K562 (cell line): ENCODE results near the gene ZMYND8. TPM values are rescaled to one million over a fixed set of nuclear protein-coding genes. Genes with fewer than 3 reads are reported as not detected.
A peak's percentile ranks its signal among the peaks of the same experiment; 100 is the strongest.

Experiments
- ARNT ChIP-seq, 2 experiments: fragments of 450-650 bp; IDR thresholded peaks; 2 replicates each; pipeline ENCODE4 v1.6.1; 2016; ENCODE audit warnings: mild to moderate bottlenecking in 1 of 2
- CHCHD3 ChIP-seq: fragments of 250-450 bp; sonication (Bioruptor Pico); IDR thresholded peaks from 2 replicates; pipeline ENCODE4 v2.1.2; 2022; ENCODE audit warnings: mild to moderate bottlenecking
- CXXC5 ChIP-seq: fragments of 250-450 bp; sonication (Bioruptor Pico); IDR thresholded peaks from 2 replicates; pipeline ENCODE4 v1.8.0; 2022; ENCODE audit warnings: inconsistent platforms, mild to moderate bottlenecking, moderate library complexity
- DDX20 ChIP-seq: fragments of 450-650 bp; IDR thresholded peaks from 2 replicates; pipeline ENCODE4 v1.6.1; 2016; ENCODE audit warnings: missing genetic modification characterization, low read depth, mild to moderate bottlenecking, missing compliant biosample characterization, moderate library complexity
- ELF4 ChIP-seq: fragments of 450-650 bp; formaldehyde crosslinking; IDR thresholded peaks from 2 replicates; pipeline ENCODE4 v1.4.0; 2022; ENCODE audit warnings: missing genetic modification characterization
- ETS2 ChIP-seq: IDR thresholded peaks from 2 replicates; pipeline ENCODE4 v1.6.1; 2016; ENCODE audit warnings: borderline replicate concordance, missing genetic modification characterization, mild to moderate bottlenecking, moderate library complexity, missing compliant biosample characterization; ENCODE audit not compliant: poor library complexity, severe bottlenecking
- FOXA3 ChIP-seq, 2 experiments: fragments of 450-650 bp in 1 of 2; sonication (generic) in 1 of 2; formaldehyde crosslinking; IDR thresholded peaks in 1 of 2; conservative IDR thresholded peaks in 1 of 2; 2 replicates each; pipeline versions ENCODE4 v1.4.0 to v1.8.0; 2020 to 2022; ENCODE audit warnings: mild to moderate bottlenecking in 2 of 2, missing genetic modification reagents in 1 of 2
- HMG20B ChIP-seq: fragments of 250-450 bp; sonication (Bioruptor Pico); IDR thresholded peaks from 2 replicates; pipeline ENCODE4 v1.5.0; 2021; ENCODE audit warnings: mild to moderate bottlenecking
- ILF3 ChIP-seq: fragments of 450-650 bp; IDR thresholded peaks from 2 replicates; pipeline ENCODE4 v1.6.1; 2018; ENCODE audit warnings: antibody characterized with exemption, mild to moderate bottlenecking, moderate library complexity, borderline replicate concordance
- MAFF ChIP-seq: IDR thresholded peaks from 2 replicates; pipeline ENCODE4 v1.6.1; 2012; ENCODE audit warnings: low read length, improper control_type of control experiment
- NCOR1 ChIP-seq: fragments of 450-650 bp; IDR thresholded peaks from 2 replicates; pipeline ENCODE4 v1.6.1; 2016; ENCODE audit warnings: mild to moderate bottlenecking, moderate library complexity
- NFIC ChIP-seq: fragments of 450-650 bp; IDR thresholded peaks from 2 replicates; pipeline ENCODE4 v1.6.1; 2017; ENCODE audit warnings: mild to moderate bottlenecking, inconsistent platforms
- NR2C1 ChIP-seq, 2 experiments: fragments of 450-650 bp; IDR thresholded peaks; 2 replicates each; pipeline ENCODE4 v1.6.1; 2017; ENCODE audit warnings: mild to moderate bottlenecking in 2 of 2, antibody characterized with exemption in 1 of 2, inconsistent platforms in 1 of 2, missing compliant biosample characterization in 1 of 2, missing genetic modification characterization in 1 of 2
- NR2C2 ChIP-seq, 2 experiments: fragments of 200-800 bp in 1 of 2; sonication (Bioruptor generic) in 1 of 2; sonication (generic) in 1 of 2; formaldehyde crosslinking in 1 of 2; IDR thresholded peaks; 2 replicates each; pipeline versions ENCODE4 v1.6.1 to v1.8.0; 2016 to 2022; ENCODE audit warnings: mild to moderate bottlenecking in 1 of 2, missing compliant biosample characterization in 1 of 2, missing genetic modification characterization in 1 of 2, missing genetic modification reagents in 1 of 2
- POLR2A ChIP-seq: fragments of 450-650 bp; conservative IDR thresholded peaks from 2 replicates; pipeline ENCODE4 v1.6.1; 2016
- PRMT5 ChIP-seq: sonication (generic); formaldehyde crosslinking; IDR thresholded peaks from 2 replicates; pipeline ENCODE4 v1.5.0; 2020; ENCODE audit warnings: missing genetic modification reagents
- RBFOX2 ChIP-seq: fragments of 200-400 bp; formaldehyde crosslinking; IDR thresholded peaks from 2 replicates; pipeline ENCODE4 v1.6.1; 2017; ENCODE audit warnings: low read depth, mild to moderate bottlenecking, low read length, moderate library complexity
- RBM34 ChIP-seq: fragments of 200-400 bp; formaldehyde crosslinking; IDR thresholded peaks from 2 replicates; pipeline ENCODE4 v1.6.1; 2018; ENCODE audit warnings: low read length, borderline replicate concordance; ENCODE audit not compliant: insufficient read depth
- SMARCB1 ChIP-seq: IDR thresholded peaks from 2 replicates; pipeline ENCODE4 v1.6.1; 2011; ENCODE audit warnings: improper control_type of control experiment, low read depth; ENCODE audit not compliant: insufficient read length
- SRSF3 ChIP-seq: fragments of 200-400 bp; formaldehyde crosslinking; IDR thresholded peaks from 2 replicates; pipeline ENCODE4 v1.6.1; 2016; ENCODE audit warnings: mild to moderate bottlenecking, low read length, moderate library complexity; ENCODE audit not compliant: insufficient read depth
- TAF9B ChIP-seq: fragments of 450-650 bp; IDR thresholded peaks from 2 replicates; pipeline ENCODE4 v1.6.1; 2018; ENCODE audit warnings: mild to moderate bottlenecking; ENCODE audit not compliant: partially characterized antibody
- ZNF3 ChIP-seq: fragments of 250-450 bp; sonication (Bioruptor Pico); IDR thresholded peaks from 2 replicates; pipeline ENCODE4 v1.5.0; 2021; ENCODE audit warnings: mild to moderate bottlenecking, moderate library complexity
- ZNF551 ChIP-seq: fragments of 250-450 bp; sonication (Bioruptor Pico); IDR thresholded peaks from 2 replicates; pipeline ENCODE4 v1.5.0; 2021; ENCODE audit warnings: mild to moderate bottlenecking, moderate library complexity
- ZNF57 ChIP-seq: fragments of 450-650 bp; formaldehyde crosslinking; IDR thresholded peaks from 2 replicates; pipeline ENCODE4 v1.4.0; 2020; ENCODE audit warnings: mild to moderate bottlenecking, moderate library complexity
- ZNF696 ChIP-seq: fragments of 250-450 bp; sonication (Bioruptor Pico); conservative IDR thresholded peaks from 2 replicates; pipeline ENCODE4 v1.4.0; 2020; ENCODE audit warnings: mild to moderate bottlenecking, moderate library complexity
- ZNF707 ChIP-seq: fragments of 250-450 bp; sonication (Bioruptor Pico); conservative IDR thresholded peaks from 2 replicates; pipeline ENCODE4 v1.8.0; 2022; ENCODE audit warnings: inconsistent platforms, mild to moderate bottlenecking, moderate library complexity
- ZNF717 ChIP-seq: fragments of 250-450 bp; sonication (Bioruptor Pico); IDR thresholded peaks from 2 replicates; pipeline ENCODE4 v1.5.0; 2021
- ZSCAN29 ChIP-seq: fragments of 450-650 bp; IDR thresholded peaks from 2 replicates; pipeline ENCODE4 v1.6.1; 2017
- polyA plus RNA-seq, 8 experiments: library from polyadenylated mRNA; depleted of rRNA in 4 of 8; stranded (reverse) in 5 of 8; unstranded in 3 of 8; fragments of >200 nt; fragmentation: Nextera tagmentation in 2 of 8; fragmentation: Illumina TruSeq in 1 of 8; extraction: Ambion mirVana in 2 of 8; extraction: Trizol in 1 of 8; gene quantifications; 2 replicates each; pipeline versions ENCODE4 v1.2.1 to v1.2.3, GENCODE V29; 2011 to 2014; ENCODE audit warnings: inconsistent platforms in 1 of 8, missing spikeins in 1 of 8
- total RNA-seq, 7 experiments: library from RNA; depleted of rRNA in 6 of 7; stranded (reverse); fragments of >200 nt in 6 of 7; fragmentation: Illumina TruSeq in 2 of 7; extraction: Trizol in 2 of 7; gene quantifications; 2 replicates each; pipeline versions ENCODE4 v1.2.1 to v1.2.3, GENCODE V29; 2011 to 2021; ENCODE audit warnings: low replicate concordance in 1 of 7
- TF ChIP-seq, protein P1 (sequence below): fragments of 250-450 bp; sonication (Bioruptor Pico); IDR thresholded peaks from 2 replicates; pipeline ENCODE4 v1.8.0; 2022; ENCODE audit warnings: moderate library complexity, mild to moderate bottlenecking, inconsistent platforms
- TF ChIP-seq, protein P2 (sequence below): fragments of 200-400 bp; formaldehyde crosslinking; IDR thresholded peaks from 2 replicates; pipeline ENCODE4 v1.6.1; 2017; ENCODE audit warnings: mild to moderate bottlenecking, low read depth, low read length, moderate library complexity

ZMYND8 gene
- total and polyA plus RNA-seq, 9 of the 15 experiments (the other 6 are each of a cell fraction or from before 2014, with no cell fraction given), result 31.8 to 148 (median 71.9) TPM

DNA sequence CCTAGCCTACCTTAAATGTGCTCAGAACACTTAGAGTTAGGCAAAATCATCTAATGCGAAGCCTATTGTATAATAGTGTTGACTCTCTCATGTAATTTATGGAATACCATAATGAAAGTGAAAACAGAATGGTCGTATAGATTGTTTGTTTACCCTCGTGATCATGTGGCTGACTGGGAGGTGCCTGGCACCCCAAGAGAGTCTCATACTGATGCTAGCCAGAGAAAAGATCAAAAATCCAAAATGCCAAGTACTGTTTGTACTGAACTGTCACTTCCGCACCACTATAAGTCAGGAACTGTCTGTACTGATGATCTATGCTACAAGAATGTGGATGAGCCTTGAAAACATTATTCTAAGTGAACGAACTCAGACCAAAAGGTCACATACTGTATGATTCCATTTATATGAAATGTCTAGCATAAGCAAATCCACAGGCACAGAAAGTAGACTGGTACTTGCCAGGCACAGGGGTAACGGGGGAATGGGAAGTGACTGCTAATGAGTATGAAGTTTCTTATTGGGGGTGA, 22.4 kb downstream of the ZMYND8 start (continued):
- TF ChIP-seq ZNF707 (no peak), NR2C1 (IDR thresholded peaks at IDR 0.05) (no peak), NR2C1 (tag; IDR thresholded peaks at IDR 0.05) (no peak), ZNF696 (CRISPR knock-in tag) (no peak), FOXA3 (CRISPR knock-in tag; conservative IDR thresholded peaks at IDR 0.05 in 1 of 2, IDR thresholded peaks at IDR 0.05 in 1 of 2) (0 out of 4 replicates have a peak, but pooled peaks have one; percentile 23 to 41), ZNF551 (CRISPR knock-in tag) (no peak), ETS2 (tag) (no peak), PRMT5 (CRISPR knock-in tag) (no peak), SMARCB1 (no peak), TAF9B (peak; percentile 18), RBFOX2 (no peak), RBM34 (no peak), NR2C2 (CRISPR knock-in tag; IDR thresholded peaks at IDR 0.05) (no peak), NR2C2 (tag; IDR thresholded peaks at IDR 0.05) (no peak), ILF3 (no peak), NCOR1 (peak; percentile 15; the same call in 1 of the 2 replicates), ZNF57 (CRISPR knock-in tag) (no peak), MAFF (no peak), CHCHD3 (CRISPR knock-in tag) (no peak), POLR2A (no peak; the same call in 1 of the 2 replicates), ZSCAN29 (no peak), ELF4 (CRISPR knock-in tag) (no peak), ZNF717 (no peak), ARNT (IDR thresholded peaks at IDR 0.05) (no peak), CXXC5 (CRISPR knock-in tag) (no peak), DDX20 (no peak), NFIC (no peak; the same call in 1 of the 2 replicates), HMG20B (no peak), ZNF3 (no peak), SRSF3 (no peak)
- TF ChIP-seq, protein P1, sequence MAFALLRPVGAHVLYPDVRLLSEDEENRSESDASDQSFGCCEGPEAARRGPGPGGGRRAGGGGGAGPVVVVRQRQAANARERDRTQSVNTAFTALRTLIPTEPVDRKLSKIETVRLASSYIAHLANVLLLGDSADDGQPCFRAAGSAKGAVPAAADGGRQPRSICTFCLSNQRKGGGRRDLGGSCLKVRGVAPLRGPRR (CRISPR knock-in tag), result no peak
- TF ChIP-seq, protein P2, sequence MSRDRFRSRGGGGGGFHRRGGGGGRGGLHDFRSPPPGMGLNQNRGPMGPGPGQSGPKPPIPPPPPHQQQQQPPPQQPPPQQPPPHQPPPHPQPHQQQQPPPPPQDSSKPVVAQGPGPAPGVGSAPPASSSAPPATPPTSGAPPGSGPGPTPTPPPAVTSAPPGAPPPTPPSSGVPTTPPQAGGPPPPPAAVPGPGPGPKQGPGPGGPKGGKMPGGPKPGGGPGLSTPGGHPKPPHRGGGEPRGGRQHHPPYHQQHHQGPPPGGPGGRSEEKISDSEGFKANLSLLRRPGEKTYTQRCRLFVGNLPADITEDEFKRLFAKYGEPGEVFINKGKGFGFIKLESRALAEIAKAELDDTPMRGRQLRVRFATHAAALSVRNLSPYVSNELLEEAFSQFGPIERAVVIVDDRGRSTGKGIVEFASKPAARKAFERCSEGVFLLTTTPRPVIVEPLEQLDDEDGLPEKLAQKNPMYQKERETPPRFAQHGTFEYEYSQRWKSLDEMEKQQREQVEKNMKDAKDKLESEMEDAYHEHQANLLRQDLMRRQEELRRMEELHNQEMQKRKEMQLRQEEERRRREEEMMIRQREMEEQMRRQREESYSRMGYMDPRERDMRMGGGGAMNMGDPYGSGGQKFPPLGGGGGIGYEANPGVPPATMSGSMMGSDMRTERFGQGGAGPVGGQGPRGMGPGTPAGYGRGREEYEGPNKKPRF, result no peak
